Fibroblast of the conjunctiva (primary cell): ENCODE results near the gene BRICD5.
"Not testable (repeated sequence)": the region's sequence is repeated elsewhere in the genome, so short reads cannot be mapped to it uniquely, and the experiment has no call there.

Source experiments
- DNase-seq: peaks from one replicate; pipeline ENCODE4 v3.0.0-alpha.2; 2010; ENCODE audit warnings: low read depth

BRICD5 gene

GRCh38 chr16:2223221-2223941 is 12.7 kb upstream of the BRICD5 start, which contains the start of gene E4F1:
Gene E4F1 (plus strand): TSS chr16:2223591. CDS start chr16:2223614, 23 bp downstream.
- DNase-seq: peak; percentile 99

- DNase-seq: no peak
Measured at GRCh38 chr16:2216330-2216729, 5.7 kb upstream of the BRICD5 start.

- DNase-seq: no peak
Measured at GRCh38 chr16:2214719-2214968, 4.0 kb upstream of the BRICD5 start, which contains the start of gene PGP. Gene PGP (minus strand): TSS chr16:2214840. CDS start chr16:2214777, 63 bp downstream.

- DNase-seq: no peak
Measured at GRCh38 chr16:2213817-2214718, 3.4 kb upstream of the BRICD5 start.

- no peak for DNase-seq
Measured at GRCh38 chr16:2212362-2213324, 2.0 kb upstream of the BRICD5 start.

- DNase-seq: no peak
Measured at GRCh38 chr16:2211923-2212347, 1.3 kb upstream of the BRICD5 start.

GRCh38 chr16:2210009-2210332 is 692 bp downstream of the BRICD5 start:
- no peak for DNase-seq

- no peak for DNase-seq
Measured at GRCh38 chr16:2209258-2210008, 1.2 kb downstream of the BRICD5 start.

- no peak for DNase-seq
Measured at GRCh38 chr16:2208772-2209171, 1.9 kb downstream of the BRICD5 start.

- DNase-seq: no peak
Measured at GRCh38 chr16:2208308-2208707, 2.4 kb downstream of the BRICD5 start.

GRCh38 chr16:2207872-2208271 is 2.8 kb downstream of the BRICD5 start:
- DNase-seq: no peak

GRCh38 chr16:2206780-2207433 is 3.8 kb downstream of the BRICD5 start:
- DNase-seq: no peak

- DNase-seq: no peak
Measured at GRCh38 chr16:2206420-2206779, 4.3 kb downstream of the BRICD5 start.

- DNase-seq: peak; percentile 12
Measured at GRCh38 chr16:2205967-2206313, 4.7 kb downstream of the BRICD5 start.

GRCh38 chr16:2205104-2205966 is 5.3 kb downstream of the BRICD5 start, which contains the start of gene MLST8:
Gene MLST8 (plus strand): TSS chr16:2205454. CDS start chr16:2206086, 632 bp downstream.
- peak; percentile 63 for DNase-seq

- no peak for DNase-seq
Measured at GRCh38 chr16:2204416-2205103, 6.1 kb downstream of the BRICD5 start.

GRCh38 chr16:2203119-2203688 is 7.5 kb downstream of the BRICD5 start:
- not testable (repeated sequence) for DNase-seq

- DNase-seq: no peak
Measured at GRCh38 chr16:2200313-2200712, 10.3 kb downstream of the BRICD5 start.

GRCh38 chr16:2199621-2200139 is 11.0 kb downstream of the BRICD5 start:
- DNase-seq: no peak
